ENCODE measurements around the gene SERPINB5.
A peak's percentile ranks its signal among the peaks of the same experiment; 100 is the strongest.

Gene SERPINB5

DNA sequence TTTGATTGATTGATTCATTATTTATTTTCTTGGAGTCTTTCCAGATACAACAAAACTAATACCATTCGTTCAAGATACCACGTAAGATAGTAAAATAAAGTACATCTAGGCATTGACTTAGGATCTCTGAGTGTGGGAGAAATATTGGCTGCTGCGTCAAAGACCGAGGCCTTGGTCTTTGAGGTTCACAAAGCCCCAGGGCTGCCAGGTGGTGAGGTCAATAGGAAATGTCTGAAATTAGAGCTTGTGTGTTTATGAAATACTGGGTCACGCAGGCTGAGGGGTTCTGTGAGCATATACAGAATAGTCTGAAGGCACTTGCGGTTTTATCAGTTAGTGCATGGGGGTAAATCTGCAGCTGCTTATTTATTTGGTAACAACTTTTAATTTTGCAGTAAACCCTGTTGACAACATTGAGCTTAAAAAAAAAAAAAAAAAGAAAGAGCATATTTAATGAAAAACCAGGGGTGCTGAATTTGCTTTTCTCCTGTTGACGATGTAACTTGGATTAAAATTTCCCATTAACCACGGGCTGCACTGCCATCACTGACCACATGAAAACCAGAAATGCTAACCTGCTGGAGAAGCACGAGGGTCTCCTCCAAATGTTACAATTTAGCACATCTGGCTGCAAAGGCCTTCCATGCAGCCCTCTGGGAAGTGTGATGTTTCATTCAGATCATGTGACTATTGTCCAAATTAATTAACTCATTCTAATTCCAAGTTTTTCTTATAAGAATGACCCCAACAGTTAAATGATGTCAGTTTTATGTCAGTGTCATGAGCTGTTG lies 38.3 kb downstream of the SERPINB5 start:
- no peaks in the 10 kb centered on the region for H3K4me1 ChIP-seq (ENCODE audit: control extremely low read depth in 1 of 4, control insufficient read depth in 4 of 4, insufficient read depth in 4 of 4, low read length in 3 of 4)
- ChIA-PET POLR2A (no interaction called here), CTCF (interaction anchor here (0.7 to 13.3 kb wide), 9 partner anchors 9 to 422 kb away, joined by 3 to 169 read pairs (median 4); no protein-coding TSS in a partner anchor)
- H3K27me3 ChIP-seq (replicated peaks in 2 of 5; ENCODE audit: control insufficient read depth in 4 of 5, insufficient read depth in 5 of 5, low read length in 4 of 5) = no peaks in the 10 kb centered on the region
- H3K4me3 ChIP-seq (ENCODE audit: control insufficient read depth in 1 of 7, extremely low read depth in 1 of 7, insufficient read depth in 4 of 7, low read depth in 2 of 7, low read length in 6 of 7) = no peak overlapping the region
- DNase-seq = no peak
- H3K36me3 ChIP-seq (ENCODE audit: control insufficient read depth in 4 of 4, insufficient read depth in 4 of 4, low read length in 3 of 4) = no peaks in the 10 kb centered on the region
- no peaks in the 10 kb centered on the region for H3K9me3 ChIP-seq (ENCODE audit: control extremely low read depth in 1 of 5, control insufficient read depth in 4 of 5, insufficient read depth in 2 of 5, low read depth in 1 of 5, low read length in 4 of 5)
- H3K27ac ChIP-seq (ENCODE audit: insufficient read depth in 1 of 2, low read depth in 1 of 2, low read length in 2 of 2, poor library complexity in 1 of 2, severe bottlenecking in 2 of 2) = no peak overlapping the region
- WGBS (ENCODE audit: insufficient coverage) = 95% methylated on average over 5 of the region's 9 CpGs

DNA sequence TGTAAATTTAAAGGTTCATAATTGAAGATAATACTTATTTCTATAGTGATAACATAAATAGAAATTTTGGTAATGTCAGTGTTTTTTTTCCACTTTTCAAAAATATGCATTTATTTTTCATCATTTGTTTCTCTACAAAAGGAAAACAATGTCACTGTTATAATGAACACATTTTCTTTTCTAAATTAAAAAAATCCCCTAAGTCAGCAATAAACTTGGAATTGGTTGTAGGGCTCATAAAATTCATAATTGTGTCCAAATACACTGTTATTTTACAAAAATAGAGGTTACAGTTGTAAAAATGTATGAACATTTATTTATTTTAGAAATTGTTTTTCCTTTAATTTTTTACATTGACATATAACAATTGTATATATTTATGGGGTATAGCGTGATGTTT lies 39.0 kb downstream of the SERPINB5 start:
- no CpG with 5 or more reads among the region's 1 CpG for WGBS (ENCODE audit: insufficient coverage)
- no peak for DNase-seq
- H3K9me3 ChIP-seq (ENCODE audit: control extremely low read depth in 1 of 5, control insufficient read depth in 4 of 5, insufficient read depth in 2 of 5, low read depth in 1 of 5, low read length in 4 of 5) = no peaks in the 10 kb centered on the region
- POLR2A ChIA-PET = no interaction called here
- H3K4me3 ChIP-seq (ENCODE audit: control insufficient read depth in 1 of 7, extremely low read depth in 1 of 7, insufficient read depth in 4 of 7, low read depth in 2 of 7, low read length in 6 of 7) = no peak overlapping the region
- H3K27ac ChIP-seq (ENCODE audit: insufficient read depth in 1 of 2, low read depth in 1 of 2, low read length in 2 of 2, poor library complexity in 1 of 2, severe bottlenecking in 2 of 2) = no peak overlapping the region
- H3K27me3 ChIP-seq (replicated peaks in 2 of 5; ENCODE audit: control insufficient read depth in 4 of 5, insufficient read depth in 5 of 5, low read length in 4 of 5) = no peaks in the 10 kb centered on the region
- H3K36me3 ChIP-seq (ENCODE audit: control insufficient read depth in 4 of 4, insufficient read depth in 4 of 4, low read length in 3 of 4) = no peaks in the 10 kb centered on the region
- CTCF ChIA-PET = interaction anchor here (0.7 to 13.3 kb wide), 10 partner anchors 9 to 421 kb away, joined by 3 to 169 read pairs (median 4); no protein-coding TSS in a partner anchor
- no peaks in the 10 kb centered on the region for H3K4me1 ChIP-seq (ENCODE audit: control extremely low read depth in 1 of 4, control insufficient read depth in 4 of 4, insufficient read depth in 4 of 4, low read length in 3 of 4)

DNA sequence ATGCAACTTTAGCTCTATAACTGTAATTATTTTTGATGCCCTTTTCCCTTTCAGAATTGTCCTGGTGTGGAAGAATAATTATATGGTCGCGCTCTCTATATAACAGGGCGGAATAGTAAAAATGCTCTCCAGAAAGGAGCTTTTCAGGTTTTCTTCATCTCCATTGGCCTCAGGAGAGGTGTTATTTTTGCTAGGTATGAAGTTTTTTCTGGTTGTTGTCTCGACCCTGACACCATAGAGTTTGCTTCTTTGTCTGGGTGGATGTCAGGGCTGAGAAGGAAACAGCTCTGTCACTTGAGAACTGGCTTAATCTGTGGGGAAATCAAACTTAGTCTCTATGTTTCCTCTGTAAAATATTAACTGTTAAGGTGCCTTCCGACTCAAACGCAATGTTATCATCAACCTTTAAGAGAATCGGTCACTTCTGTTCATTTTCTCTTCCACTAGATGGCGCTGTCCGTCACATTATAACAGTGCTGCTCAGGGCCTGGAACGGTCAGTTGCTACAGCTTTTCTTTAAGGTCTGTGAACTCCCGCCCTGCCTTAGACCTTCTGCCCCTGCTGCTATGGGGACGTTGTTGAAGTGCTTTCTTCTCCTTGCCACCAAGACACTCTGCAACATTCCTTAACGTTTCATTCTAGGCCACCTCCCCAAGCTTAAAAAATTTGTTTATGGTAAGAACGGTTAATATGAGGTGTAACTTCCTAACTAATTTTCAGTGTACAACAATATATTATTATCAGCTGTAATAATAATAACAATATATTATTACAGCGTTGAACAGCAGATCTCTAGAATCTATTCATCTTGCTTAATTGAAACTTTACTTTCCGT lies 41.6 kb downstream of the SERPINB5 start:
- peak overlapping the region in 1 of 7 experiments; percentile 41 for H3K4me3 ChIP-seq (ENCODE audit: control insufficient read depth in 1 of 7, extremely low read depth in 1 of 7, insufficient read depth in 4 of 7, low read depth in 2 of 7, low read length in 6 of 7)
- POLR2A ChIA-PET = interaction anchor here (0.7 kb wide), 1 partner anchor 474 kb away, joined by 3 read pairs; no protein-coding TSS in a partner anchor
- CTCF ChIA-PET = interaction anchor here (0.7 to 13.3 kb wide), 26 partner anchors 10 to 416 kb away, joined by 3 to 169 read pairs (median 4); partner anchors contain the start of gene SERPINB12
- DNase-seq = peak; percentile 75 to 85 (median 83)
- 18% methylated on average over 8 of the region's 16 CpGs for WGBS (ENCODE audit: insufficient coverage)
- no peak overlapping the region for H3K27ac ChIP-seq (ENCODE audit: insufficient read depth in 1 of 2, low read depth in 1 of 2, low read length in 2 of 2, poor library complexity in 1 of 2, severe bottlenecking in 2 of 2)
- H3K9me3 ChIP-seq (ENCODE audit: control extremely low read depth in 1 of 5, control insufficient read depth in 4 of 5, insufficient read depth in 2 of 5, low read depth in 1 of 5, low read length in 4 of 5) = no peaks in the 10 kb centered on the region
- H3K4me1 ChIP-seq (ENCODE audit: control extremely low read depth in 1 of 4, control insufficient read depth in 4 of 4, insufficient read depth in 4 of 4, low read length in 3 of 4) = no peaks in the 10 kb centered on the region
- H3K27me3 ChIP-seq (replicated peaks in 2 of 5; ENCODE audit: control insufficient read depth in 4 of 5, insufficient read depth in 5 of 5, low read length in 4 of 5) = no peaks in the 10 kb centered on the region
- H3K36me3 ChIP-seq (ENCODE audit: control insufficient read depth in 4 of 4, insufficient read depth in 4 of 4, low read length in 3 of 4) = no peaks in the 10 kb centered on the region

DNA sequence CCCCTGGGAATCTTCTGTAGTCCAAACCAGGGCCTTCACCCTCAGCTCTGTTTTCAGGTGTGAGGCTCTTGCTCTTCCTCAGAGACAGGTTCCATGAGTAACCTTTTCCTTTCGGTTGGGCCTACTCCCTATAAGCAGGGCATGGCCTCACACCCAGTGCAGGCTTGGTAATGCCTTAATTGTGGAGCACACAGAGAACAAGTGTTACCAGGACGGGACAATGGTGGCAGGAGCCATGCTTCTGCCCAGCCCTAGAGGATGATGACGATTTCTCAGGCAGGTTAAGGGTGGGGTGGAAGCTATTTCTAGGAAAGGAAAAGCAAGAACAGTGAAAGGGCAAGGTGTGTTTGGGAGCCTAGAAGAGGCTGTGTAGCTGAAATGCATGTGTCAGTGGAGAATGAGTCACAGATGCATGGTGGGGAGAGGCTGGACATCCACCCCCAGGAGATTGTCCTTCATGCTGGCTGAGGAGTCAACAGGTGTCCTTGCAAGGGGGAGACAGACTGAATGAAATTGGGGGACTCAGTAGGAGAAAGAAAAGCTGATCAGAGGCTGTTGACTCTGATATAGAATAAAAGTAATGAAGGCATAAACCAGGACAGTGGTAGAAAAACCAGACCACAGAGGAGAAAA lies 43.4 kb downstream of the SERPINB5 start:
- H3K4me1 ChIP-seq (ENCODE audit: control extremely low read depth in 1 of 4, control insufficient read depth in 4 of 4, insufficient read depth in 4 of 4, low read length in 3 of 4) = no peaks in the 10 kb centered on the region
- CTCF ChIA-PET = interaction anchor here (0.8 to 13.3 kb wide), 9 partner anchors 9 to 444 kb away, joined by 3 to 169 read pairs (median 8); partner anchors contain the start of gene SERPINB12
- WGBS (ENCODE audit: insufficient coverage) = 90% methylated on average over 2 of the region's 3 CpGs
- POLR2A ChIA-PET = no interaction called here
- no peak overlapping the region for H3K4me3 ChIP-seq (ENCODE audit: control insufficient read depth in 1 of 7, extremely low read depth in 1 of 7, insufficient read depth in 4 of 7, low read depth in 2 of 7, low read length in 6 of 7)
- no peaks in the 10 kb centered on the region for H3K27me3 ChIP-seq (replicated peaks in 2 of 5; ENCODE audit: control insufficient read depth in 4 of 5, insufficient read depth in 5 of 5, low read length in 4 of 5)
- H3K36me3 ChIP-seq (ENCODE audit: control insufficient read depth in 4 of 4, insufficient read depth in 4 of 4, low read length in 3 of 4) = no peaks in the 10 kb centered on the region
- H3K9me3 ChIP-seq (ENCODE audit: control extremely low read depth in 1 of 5, control insufficient read depth in 4 of 5, insufficient read depth in 2 of 5, low read depth in 1 of 5, low read length in 4 of 5) = no peaks in the 10 kb centered on the region
- no peak for DNase-seq
- H3K27ac ChIP-seq (ENCODE audit: insufficient read depth in 1 of 2, low read depth in 1 of 2, low read length in 2 of 2, poor library complexity in 1 of 2, severe bottlenecking in 2 of 2) = no peak overlapping the region

DNA sequence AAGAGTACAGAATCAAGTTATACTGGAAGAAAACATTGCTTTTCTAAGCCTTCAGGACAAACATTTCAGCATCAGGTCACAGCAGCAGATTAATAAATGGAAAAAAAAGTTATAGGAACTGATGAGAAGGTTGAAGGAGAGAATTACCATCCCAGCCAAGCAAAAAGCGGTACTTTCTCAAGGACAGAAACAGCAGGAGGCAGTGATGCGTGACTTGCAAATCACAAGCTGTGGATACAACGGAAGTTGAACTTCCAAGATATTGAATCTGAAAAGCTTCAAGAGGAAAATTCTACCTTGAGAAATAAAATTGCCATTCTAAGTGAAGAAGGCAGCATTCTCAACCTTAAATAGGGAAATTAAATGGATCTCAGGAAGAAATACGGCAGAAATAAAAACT lies 46.9 kb downstream of the SERPINB5 start:
- Histone ChIP-seq H3K9me3 (ENCODE audit: control extremely low read depth in 1 of 5, control insufficient read depth in 4 of 5, insufficient read depth in 2 of 5, low read depth in 1 of 5, low read length in 4 of 5) (no peaks in the 10 kb centered on the region), H3K36me3 (ENCODE audit: control insufficient read depth in 4 of 4, insufficient read depth in 4 of 4, low read length in 3 of 4) (no peaks in the 10 kb centered on the region), H3K27ac (ENCODE audit: insufficient read depth in 1 of 2, low read depth in 1 of 2, low read length in 2 of 2, poor library complexity in 1 of 2, severe bottlenecking in 2 of 2) (no peak overlapping the region), H3K4me1 (ENCODE audit: control extremely low read depth in 1 of 4, control insufficient read depth in 4 of 4, insufficient read depth in 4 of 4, low read length in 3 of 4) (no peaks in the 10 kb centered on the region), H3K4me3 (ENCODE audit: control insufficient read depth in 1 of 7, extremely low read depth in 1 of 7, insufficient read depth in 4 of 7, low read depth in 2 of 7, low read length in 6 of 7) (no peak overlapping the region), H3K27me3 (replicated peaks in 2 of 5; ENCODE audit: control insufficient read depth in 4 of 5, insufficient read depth in 5 of 5, low read length in 4 of 5) (no peaks in the 10 kb centered on the region)
- 50% methylated on average over 2 of the region's 4 CpGs for WGBS (ENCODE audit: insufficient coverage)
- POLR2A ChIA-PET = no interaction called here
- CTCF ChIA-PET = no interaction called here
- DNase-seq = no peak

DNA sequence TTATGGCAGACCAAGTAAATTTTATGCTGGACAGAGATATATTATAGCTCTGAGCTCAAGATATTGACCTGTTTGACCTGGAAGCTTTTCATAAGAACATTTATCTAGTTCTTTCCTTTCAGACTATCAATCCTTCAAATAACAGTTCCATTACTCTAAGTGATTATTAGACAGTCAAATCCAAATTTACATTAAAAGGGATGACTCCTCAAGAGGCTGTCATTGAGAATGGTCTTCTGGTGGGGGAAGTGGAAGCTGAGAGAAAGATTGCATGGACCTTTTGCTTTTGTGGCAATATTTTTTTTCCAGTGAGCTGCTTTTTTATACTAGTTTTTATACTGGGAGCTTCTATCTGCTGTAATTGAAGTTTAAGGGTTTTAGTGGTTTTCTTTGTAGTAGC lies 50.5 kb downstream of the SERPINB5 start:
- H3K27me3 ChIP-seq (replicated peaks in 2 of 5; ENCODE audit: control insufficient read depth in 4 of 5, insufficient read depth in 5 of 5, low read length in 4 of 5) = no peaks in the 10 kb centered on the region
- H3K4me3 ChIP-seq (ENCODE audit: control insufficient read depth in 1 of 7, extremely low read depth in 1 of 7, insufficient read depth in 4 of 7, low read depth in 2 of 7, low read length in 6 of 7) = no peak overlapping the region
- H3K27ac ChIP-seq (ENCODE audit: insufficient read depth in 1 of 2, low read depth in 1 of 2, low read length in 2 of 2, poor library complexity in 1 of 2, severe bottlenecking in 2 of 2) = no peak overlapping the region
- no peaks in the 10 kb centered on the region for H3K4me1 ChIP-seq (ENCODE audit: control extremely low read depth in 1 of 4, control insufficient read depth in 4 of 4, insufficient read depth in 4 of 4, low read length in 3 of 4)
- CTCF ChIA-PET = interaction anchor here (1.0 to 4.3 kb wide), 4 partner anchors 9 to 321 kb away, joined by 3 to 16 read pairs (median 4); no protein-coding TSS in a partner anchor
- DNase-seq = no peak
- POLR2A ChIA-PET = no interaction called here
- H3K9me3 ChIP-seq (ENCODE audit: control extremely low read depth in 1 of 5, control insufficient read depth in 4 of 5, insufficient read depth in 2 of 5, low read depth in 1 of 5, low read length in 4 of 5) = no peaks in the 10 kb centered on the region
- H3K36me3 ChIP-seq (ENCODE audit: control insufficient read depth in 4 of 4, insufficient read depth in 4 of 4, low read length in 3 of 4) = no peaks in the 10 kb centered on the region

All from common myeloid progenitor, CD34-positive (primary cell).